Fibroblast of upper back skin (primary cell): ENCODE results near the gene RGS10.

Experiments
- DNase-seq: peaks from one replicate; pipeline ENCODE4 v3.0.0-alpha.2; 2013

The RGS10 gene

DNA sequence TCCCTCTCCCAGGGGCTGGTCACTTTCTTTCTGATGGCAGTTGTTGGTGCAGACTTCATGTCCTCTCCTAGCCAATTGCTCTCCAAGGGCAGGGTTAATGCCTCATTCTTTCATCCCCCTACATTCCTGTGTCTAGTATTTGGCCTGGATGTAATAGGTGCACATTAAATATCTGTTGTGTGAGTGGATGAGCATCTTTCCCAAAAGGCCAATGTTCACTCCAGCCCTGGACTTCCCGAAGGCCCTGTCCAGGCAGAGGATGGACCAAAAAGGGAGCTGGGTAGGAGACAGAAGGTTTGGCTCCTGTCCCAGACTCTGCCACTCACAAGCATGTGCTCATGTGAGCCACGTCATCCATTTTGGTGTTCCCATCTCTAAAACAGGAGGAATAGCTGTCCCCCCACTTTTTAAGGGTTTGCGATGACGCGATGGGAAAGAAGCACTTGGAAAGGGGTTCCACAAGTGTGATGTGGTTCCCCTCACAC is 47.5 kb downstream of the RGS10 start:
- no peak for DNase-seq

DNA sequence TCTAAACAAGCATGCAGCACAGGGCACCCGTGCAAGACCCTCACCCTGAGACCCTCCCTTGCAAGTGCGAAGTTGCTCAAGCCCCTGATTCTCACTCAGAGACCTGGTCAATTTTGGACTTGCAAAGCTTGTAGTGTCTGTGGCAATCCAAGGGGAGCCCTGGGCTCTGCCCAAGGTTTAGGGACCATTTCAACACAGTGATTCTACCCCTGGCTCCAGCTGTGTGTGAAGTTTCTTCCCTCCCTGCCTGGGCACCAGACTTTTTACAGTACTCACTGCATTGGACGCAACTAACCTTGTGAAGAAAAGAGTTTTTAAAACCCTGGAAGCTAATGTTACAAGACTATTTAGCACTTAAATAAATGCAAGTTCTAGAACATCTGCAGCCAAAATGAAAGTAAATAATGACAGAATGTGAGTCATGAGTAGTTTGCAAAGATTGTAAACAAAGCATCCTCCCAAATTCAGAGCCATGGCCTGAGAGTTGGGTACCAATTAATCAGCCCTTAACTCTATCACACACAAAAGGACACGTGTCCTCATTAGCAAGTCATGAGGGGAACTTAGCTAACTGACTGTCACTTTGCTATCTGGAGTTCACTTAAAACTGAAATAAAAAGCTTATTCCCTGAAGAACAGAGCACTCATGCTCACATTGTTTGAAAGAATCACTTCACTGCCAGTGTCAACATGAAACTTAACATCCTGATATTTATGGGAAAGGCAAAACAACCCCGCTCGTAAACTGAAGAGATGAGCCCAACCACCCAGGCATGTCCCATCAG is 48.1 kb downstream of the RGS10 start:
- no peak for DNase-seq

DNA sequence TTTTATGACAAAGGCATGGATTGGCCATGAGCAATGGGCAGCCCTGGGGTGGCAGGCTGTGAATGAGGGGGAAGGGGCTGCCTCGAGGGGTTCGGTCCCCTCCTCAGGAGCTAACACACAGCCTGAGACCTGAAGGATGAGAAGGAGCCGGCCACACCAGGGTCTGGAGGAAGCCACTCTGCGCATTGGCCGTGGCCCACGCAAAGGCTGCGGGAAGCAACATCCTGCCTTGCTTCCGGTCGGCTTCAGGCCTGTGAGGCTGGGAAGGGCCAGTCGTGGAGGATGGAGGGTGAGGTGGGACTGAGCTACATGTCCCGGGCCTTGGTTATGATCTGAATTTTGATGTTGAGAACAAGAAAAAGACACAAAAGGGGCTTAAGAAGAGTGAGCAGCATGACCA is 49.4 kb downstream of the RGS10 start:
- no peak for DNase-seq

DNA sequence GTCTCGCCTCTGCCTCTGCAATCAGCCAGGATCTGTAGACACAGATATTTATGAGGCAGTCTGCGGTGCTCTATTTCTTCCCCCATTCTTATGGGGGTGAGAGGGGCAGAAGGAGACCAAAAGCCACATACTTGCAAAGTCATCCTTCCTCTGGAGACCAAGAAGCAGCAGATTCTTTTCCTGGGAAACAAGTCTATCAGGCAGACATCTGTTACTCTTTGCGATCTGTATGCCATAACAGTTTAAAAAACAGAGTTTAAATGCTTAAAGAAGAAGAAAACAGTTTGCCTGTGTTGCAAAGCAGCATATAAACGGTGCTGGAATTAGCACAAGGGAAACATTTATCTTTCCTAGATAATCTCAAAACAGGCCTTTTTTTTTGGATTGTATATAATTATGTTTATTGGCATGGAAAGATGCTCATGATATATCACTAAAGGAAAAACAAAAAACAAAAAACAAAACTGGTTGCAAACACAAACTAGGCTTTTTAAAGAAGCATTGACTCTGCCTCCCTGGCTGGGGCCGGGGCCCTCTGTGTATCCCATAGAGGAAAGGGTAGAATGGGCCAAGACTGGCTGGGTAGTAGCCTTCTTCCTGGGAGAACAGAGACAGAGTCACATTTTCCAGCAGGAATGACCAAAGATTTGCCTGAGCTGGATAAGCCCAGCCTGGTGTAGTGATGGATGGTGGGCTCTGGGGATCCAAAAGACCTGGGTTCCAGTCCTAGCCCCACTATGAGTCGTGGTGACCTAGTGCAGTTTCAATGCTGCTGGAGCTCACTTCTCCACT is 50.4 kb downstream of the RGS10 start:
- no peak for DNase-seq

DNA sequence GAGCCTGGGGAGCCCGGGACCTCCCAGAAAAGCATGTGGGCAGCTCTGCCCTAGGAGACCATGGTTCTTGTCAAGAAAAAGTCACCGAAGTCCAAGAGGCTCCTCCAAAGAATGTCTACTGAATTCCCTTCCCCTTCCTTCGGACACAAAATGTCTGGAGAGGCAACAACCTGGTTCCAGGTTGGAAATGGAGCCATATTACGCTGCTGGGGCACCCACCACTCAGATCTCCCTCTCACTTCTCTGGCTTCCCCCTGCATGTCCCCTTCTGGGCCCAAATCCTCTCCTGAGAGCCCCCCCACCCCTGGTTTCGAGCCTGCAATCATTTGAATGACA is 52.6 kb downstream of the RGS10 start:
- no peak for DNase-seq

DNA sequence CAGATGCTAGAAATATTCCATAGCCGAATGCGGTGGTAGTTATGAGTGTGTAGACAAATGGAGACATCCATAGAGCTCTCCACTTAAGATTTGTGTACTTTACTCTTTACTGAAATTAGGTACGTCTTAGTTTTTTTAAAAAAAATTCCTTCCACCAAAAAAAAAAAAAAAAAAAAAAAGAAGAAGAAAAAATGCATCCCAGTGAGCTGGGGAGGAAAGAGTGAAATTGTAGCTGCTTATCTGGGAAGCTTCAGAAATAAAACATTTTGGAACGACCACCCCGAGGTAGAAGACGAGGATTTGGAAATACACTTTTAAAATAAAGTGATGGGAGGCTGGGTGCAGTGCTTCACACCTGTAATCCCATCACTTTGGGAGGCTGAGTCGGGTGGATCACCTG is 53.8 kb downstream of the RGS10 start:
- no peak for DNase-seq

DNA sequence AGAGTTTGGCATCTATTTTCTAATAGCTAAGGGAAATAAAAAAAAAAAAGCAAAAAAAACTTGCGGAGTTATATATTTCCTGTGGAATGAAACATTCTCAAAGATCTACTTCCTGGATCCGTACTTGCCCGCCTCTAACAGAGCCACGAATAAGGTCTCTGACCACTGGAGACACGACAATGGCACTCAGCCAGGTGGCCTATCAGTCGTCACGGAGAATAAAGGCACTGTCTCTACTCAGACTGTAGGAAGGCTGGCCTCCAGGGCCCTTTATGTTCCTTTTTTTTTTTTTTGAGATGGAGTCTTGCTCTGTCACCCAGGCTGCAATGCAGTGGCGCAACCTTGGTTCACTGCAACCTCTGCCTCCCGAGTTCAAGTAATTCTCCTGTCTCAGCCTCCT is 58.7 kb downstream of the RGS10 start:
- DNase-seq, result no peak

DNA sequence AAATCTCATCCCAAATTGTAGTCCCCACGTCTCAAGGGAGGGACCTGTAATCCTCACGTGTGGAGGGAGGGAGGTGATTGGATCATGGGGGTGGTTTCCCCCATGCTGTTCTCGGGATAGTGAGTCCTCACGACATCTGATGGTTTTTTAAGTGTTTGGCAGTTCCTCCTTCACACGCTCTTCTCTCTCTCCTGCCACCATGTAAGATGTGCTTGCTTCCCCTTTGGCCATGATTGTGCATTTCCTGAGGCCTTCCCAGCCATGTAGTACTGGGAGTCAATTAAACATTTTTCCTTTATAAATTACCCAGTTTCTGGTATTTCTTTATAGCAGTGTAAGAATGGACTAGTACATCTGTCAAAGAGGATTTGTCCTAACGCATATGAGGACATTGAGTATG is 59.5 kb downstream of the RGS10 start:
- DNase-seq, result no peak

DNA sequence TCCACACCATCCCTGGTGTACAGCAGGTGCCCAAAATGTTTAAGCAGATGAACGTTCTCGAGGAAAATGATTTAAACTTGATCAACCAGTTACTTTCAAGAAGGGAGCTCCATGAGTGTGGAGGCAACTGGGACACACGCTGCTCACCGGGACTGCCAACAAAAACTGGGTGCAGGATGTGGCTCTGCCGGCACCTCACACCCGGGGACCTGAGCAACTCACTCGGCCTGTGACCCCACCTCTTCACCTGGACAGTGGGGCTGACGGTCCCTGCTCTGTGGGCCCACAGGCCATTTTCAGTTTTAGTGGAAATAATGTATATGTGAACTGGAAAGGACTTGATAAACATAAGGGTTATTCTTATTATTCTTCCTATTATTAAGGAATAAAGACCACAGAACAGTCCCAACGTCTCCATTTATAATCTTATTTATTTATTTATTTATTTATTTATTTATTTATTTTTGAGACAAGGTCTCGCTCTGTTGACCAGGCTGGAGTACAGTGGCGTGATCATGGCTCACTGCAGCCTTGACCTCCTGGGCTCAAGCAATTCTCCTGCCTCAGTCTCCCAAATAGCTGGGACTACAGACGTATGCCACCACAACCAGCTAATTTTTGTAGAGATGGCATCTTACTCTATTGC is 60.6 kb downstream of the RGS10 start:
- DNase-seq, result no peak

DNA sequence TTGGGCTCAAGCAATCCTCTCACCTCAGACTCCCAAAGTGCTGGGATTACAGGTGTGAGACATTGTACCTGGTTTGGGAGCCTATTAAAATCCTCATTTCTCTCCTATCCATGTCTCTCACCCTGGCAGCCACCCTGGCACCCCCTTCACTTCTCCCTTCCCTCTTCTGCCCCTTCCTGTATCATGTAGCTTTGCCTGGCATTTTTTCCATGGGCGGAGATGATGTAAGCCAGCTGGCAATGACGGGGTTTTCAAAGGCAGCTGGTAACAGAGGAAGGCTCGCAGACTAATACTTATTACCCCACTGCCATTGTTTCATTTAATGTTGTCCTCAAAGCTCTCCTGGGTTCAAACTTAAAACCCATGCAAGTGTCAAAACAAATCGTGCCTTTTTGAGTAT is 61.9 kb downstream of the RGS10 start:
- no peak for DNase-seq

DNA sequence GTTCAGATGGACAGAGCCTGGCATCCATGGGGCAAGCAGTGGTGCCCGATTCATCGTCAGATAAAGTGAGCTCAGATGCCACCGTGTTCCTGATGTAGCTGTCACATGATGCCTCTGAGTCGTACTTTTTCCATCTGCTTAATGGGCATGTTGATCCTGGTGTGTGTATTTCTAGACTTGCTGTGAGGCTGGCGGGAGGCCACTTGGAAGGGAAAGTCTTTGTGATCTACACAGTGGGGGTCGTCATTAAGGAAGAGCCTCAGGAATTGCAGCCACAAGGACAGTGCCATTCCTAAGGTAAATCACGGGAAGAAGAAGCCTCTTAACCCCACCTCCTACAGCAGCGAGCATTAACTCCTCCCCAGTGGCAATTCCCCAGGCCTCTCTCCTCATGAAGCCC is 63.0 kb downstream of the RGS10 start:
- DNase-seq, result no peak

DNA sequence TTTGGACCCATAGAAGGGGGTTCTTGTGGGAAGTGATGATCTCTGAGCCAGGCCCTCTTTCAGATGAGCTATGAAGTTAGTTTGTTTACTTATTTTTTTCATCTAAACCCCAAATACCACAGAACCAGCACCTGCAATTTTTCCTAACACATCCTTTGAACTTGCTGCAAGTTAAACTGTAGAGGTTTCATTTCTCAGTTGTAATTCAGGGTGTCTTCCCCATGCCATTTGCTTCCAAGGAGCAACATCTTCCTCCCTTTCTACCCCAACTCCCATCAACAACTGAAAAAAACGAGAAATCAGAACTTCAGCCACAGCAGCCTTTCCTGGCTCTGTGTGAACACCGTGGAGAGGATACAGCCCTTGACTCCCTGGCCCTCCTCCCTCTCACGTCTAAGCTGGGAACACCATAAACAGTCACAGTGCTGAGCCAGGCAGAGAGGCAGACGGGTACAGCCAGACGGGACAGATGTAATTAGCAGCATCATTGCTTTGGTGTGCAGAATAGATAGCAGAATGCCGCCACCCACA is 63.6 kb downstream of the RGS10 start:
- DNase-seq, result no peak

DNA sequence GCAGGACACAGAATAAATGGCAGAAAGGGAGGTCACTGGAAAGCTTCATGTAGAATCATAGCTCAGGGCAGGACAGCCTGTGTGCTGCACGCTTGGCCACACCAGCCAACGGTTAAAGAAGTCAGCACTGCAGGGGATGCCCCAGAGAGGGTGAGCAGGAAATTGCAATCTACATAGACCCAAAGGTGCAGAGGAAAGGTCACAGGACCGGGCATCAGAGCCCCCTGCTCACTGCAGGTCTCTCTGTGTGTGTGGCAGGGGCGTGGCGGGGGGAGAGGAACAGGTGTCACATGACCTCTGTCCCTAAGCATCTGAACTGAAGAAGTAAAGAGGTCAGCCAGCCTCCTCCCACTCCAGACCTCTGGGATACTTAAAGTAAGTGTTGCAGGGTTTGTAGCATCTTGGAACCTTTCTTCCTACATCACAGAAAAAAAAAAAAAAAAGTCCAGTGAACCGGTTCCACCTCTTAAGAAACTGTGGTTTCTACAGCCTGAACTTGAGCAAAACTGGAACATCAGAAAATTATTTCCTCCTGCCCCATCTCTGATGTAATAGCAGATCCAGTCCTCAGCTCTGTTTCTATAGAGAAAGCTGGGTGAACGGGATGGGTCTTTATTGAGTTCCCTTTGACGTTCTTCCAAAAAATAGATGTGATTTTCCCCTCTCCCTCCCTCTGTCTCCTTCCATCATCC is 64.3 kb downstream of the RGS10 start:
- no peak for DNase-seq

DNA sequence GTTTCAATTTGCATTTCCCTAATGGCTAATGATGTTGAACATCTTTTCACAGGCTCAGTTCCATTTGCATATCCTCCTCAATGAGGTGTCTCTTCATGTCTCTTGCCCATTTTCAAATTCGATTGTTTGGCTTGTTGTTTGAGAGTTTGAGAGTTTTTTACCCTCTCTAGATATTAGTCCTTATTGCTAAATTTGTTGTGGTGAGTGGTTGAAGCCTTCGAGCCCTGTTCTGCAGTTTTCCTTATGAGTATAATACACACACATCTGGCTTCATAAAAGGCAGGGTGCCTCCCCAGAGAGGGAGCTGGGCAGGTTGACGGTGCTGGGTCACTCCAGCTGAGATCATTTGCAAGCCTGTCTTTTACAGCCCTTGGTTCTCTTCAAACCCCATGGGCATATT is 65.1 kb downstream of the RGS10 start:
- DNase-seq, result no peak

DNA sequence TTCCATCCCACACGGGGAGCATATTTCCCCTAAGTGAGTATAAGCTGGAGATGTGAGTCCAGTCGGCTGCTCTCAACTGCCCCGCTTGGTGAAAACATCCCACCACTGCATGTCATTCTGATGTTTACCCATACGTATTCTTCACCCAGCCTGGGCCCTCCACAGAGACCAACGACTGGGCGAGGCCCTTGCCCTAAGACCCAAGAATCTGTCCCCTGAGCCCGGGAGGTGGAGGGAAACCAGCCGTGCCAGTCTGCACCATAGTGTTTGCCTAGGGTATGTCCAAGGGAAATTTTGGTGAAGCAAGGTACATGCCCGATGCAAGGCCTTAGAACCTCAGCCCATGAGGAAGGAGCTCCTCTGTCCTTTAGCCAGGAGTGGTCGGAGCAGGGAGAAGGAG is 67.9 kb downstream of the RGS10 start:
- DNase-seq, result no peak

DNA sequence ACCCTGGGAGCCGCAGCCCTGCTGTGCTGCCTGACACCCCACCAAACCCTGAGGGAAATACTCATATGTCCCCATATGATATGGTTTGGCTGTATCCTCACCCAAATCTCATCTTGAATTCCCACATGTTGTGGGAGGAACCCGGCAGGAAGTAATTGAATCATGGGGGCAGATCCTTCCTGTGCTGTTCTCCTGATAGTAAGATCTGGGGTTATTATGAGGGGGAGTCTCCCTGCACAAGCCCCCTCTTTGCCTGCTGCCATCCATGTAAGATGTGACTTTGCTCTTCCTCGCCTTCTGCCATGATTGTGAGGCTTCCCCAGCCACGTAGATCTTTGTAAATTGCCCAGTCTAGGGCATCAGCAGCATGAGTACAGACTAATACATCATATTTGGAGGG is 68.7 kb downstream of the RGS10 start:
- no peak for DNase-seq

DNA sequence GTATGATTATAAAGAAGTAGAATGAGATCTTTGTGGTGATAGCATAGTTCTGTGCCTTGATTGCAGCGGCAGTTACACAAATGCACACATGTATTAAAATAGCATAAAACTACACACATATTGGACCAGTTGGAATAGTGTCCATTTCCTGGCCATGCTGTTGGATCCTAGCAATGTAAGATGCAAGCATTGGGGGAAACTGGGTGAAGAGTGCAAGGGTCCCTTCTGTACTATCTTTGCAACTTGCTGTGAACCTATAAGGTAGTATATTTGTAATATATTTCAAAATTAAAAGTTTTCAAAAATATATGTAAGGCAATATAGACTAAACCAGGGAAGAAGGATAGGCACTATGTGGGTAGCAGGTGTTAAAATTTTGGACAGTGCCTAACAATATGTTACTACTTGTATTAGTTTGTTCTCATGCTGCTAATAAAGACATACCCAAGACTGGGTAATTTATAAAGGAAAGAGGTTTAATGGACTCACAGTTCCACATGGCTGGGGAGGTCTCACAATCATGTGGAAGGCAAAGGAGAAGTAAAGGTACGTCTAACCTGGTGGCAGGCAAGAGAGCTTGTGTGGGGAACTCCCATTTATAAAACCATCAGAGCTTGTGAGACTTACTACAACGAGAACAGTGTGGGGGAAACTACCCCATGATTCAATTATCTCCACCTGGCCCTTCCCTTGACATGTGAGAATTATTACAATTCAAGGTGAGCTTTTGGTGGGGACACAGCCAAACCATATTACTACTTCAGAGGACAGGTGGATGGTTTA is 71.4 kb downstream of the RGS10 start:
- DNase-seq, result no peak

DNA sequence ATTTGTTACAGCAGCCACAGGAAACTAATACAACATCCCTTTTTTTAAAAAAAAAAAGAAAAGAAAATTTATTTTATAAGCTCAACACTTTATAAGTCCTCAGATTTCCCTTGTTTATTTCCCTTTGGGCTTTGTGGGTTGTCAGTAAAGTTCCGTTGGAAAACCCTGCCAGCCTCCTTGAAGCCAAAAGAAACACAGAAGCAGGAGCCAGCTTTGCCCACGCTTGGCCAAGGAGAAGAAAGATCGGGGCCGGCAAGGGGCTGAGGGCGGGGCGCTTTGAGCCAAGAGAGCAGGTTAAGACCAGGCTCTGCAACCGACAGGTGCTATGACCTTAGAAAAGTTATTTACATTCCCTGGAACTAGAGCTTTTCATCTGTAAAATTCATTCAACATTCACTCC is 72.7 kb downstream of the RGS10 start:
- DNase-seq, result no peak

DNA sequence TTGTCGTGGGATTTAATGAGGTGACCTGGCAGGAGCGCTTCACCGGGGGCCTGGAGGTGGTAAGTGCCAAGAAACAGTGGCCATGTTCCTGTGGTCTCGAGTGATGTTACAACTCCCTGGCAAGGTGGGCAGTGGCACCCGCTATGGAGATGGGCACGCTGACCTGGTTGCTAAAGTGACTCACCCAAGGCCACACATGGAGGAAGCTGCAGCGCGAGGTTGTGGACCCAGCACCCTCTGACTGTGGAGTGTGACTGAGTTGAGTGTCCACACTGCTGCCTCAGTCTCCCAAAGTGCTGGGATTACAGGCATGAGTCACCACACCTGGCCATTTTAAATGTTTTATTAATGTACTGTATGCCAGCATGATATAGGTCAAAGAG is 73.2 kb downstream of the RGS10 start:
- DNase-seq, result no peak

DNA sequence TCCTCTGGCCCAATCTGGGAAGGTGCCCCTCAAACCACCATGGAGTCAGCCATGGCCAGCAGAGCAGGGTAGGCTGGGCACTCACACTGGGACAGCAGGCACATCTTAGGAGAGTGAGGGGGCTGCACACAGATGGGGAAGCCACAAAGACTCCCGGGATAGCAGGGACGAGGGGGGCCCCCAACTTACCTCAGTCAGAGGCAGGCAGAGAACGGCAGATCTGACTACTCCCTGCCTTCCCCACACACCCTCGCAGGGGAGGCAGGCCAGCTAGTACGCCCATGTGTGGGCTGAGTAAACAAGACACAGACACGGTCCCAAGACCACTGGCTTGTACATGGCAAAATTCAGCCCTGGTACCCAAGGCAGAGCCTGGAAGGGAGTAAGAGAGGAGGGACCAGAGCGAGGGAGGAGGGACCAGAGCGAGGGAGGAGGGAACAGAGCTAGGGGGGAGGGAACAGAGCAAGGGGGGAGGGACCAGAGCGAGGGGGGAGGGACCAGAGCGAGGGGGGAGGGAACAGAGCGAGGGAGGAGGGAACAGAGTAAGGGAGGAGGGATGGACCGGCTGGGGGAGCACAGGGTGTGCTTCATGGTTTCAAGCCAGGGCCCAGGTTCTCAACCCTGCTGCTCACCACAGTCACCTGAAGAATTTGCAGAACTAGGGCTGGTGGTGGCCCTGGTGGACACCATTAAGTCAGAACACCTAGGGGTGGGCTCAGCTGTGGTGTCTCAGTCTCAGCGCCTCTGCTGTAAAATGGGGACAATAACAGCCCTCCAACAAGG is 73.8 kb downstream of the RGS10 start:
- no peak for DNase-seq

DNA sequence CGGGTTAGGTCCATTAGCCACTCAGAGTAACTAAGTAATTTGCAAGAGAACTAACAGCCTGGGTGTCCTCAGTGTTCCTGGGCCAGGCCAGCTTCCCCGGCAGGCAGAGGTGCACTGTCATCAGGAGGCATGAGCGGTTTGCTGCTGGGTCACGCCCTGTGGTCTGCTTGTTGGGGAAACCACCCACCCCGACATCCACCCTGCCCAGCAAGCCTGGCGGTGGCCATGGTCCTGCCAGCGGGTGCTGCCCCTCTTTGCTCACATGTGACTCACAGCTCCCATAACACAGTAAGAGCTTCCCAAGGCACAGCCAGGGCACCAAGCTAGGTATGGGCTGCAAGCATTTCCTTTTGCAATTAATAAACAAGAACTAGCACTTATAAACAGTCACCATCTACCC is 75.9 kb downstream of the RGS10 start:
- DNase-seq, result no peak

DNA sequence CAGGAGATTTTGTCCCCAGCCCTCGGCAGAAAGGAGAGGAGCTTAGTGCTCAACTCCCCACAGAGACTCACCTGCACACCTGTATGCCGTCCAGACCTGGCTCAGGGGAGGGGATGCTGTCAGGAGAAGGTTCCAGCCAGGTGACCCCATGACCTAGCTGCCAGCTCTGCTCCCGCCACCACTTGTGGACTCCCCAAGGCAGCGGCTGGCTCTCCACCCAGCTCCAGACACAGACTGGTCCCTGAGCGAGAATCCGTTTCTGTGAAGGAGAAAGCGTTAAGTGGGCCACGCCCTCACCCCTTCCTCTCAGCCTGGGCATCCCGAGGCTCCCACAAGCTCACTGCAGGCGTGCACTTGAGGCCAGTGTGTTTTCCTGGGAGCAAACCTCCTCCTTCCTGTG is 76.4 kb downstream of the RGS10 start:
- DNase-seq, result no peak
